NT2/D1 (cell line): ENCODE data around the gene DTNB.

Source experiments
- DNase-seq: peaks from one replicate; pipeline ENCODE4 v3.0.0-alpha.2; 2011; ENCODE audit warnings: low read depth, low spot score
- H3K27me3 ChIP-seq: 2 replicates; pipeline ENCODE4 v1.6.0; 2011; ENCODE audit warnings: mild to moderate bottlenecking; ENCODE audit not compliant: insufficient read length, insufficient read depth
- H3K36me3 ChIP-seq: 2 replicates; pipeline ENCODE4 v1.6.1; 2011; ENCODE audit warnings: mild to moderate bottlenecking, low read length, mixed read lengths; ENCODE audit not compliant: insufficient read depth, insufficient read length
- H3K4me1 ChIP-seq: 2 replicates; pipeline ENCODE4 v1.5.1; 2011; ENCODE audit not compliant: insufficient read depth, insufficient read length
- H3K4me3 ChIP-seq: 2 replicates; pipeline ENCODE4 v1.5.1; 2011; ENCODE audit warnings: low read depth; ENCODE audit not compliant: insufficient read length
- H3K9ac ChIP-seq: 2 replicates; pipeline ENCODE4 v1.6.0; 2011; ENCODE audit warnings: low read depth; ENCODE audit not compliant: insufficient read length
- H3K9me3 ChIP-seq: 2 replicates; pipeline ENCODE4 v1.5.1; 2011; ENCODE audit warnings: mild to moderate bottlenecking, low read length; ENCODE audit not compliant: insufficient read depth
- SUZ12 ChIP-seq: IDR thresholded peaks from 2 replicates; pipeline ENCODE4 v1.6.1; 2011; ENCODE audit not compliant: insufficient read length, insufficient read depth; ENCODE audit errors: extremely low read depth
- YY1 ChIP-seq: IDR thresholded peaks from 2 replicates; pipeline ENCODE4 v1.6.1; 2011; ENCODE audit not compliant: insufficient read length, insufficient read depth
- ZNF274 ChIP-seq: IDR thresholded peaks from 2 replicates; pipeline ENCODE4 v1.6.1; 2011; ENCODE audit warnings: mild to moderate bottlenecking, low read depth, low read length

The DTNB gene

DNA sequence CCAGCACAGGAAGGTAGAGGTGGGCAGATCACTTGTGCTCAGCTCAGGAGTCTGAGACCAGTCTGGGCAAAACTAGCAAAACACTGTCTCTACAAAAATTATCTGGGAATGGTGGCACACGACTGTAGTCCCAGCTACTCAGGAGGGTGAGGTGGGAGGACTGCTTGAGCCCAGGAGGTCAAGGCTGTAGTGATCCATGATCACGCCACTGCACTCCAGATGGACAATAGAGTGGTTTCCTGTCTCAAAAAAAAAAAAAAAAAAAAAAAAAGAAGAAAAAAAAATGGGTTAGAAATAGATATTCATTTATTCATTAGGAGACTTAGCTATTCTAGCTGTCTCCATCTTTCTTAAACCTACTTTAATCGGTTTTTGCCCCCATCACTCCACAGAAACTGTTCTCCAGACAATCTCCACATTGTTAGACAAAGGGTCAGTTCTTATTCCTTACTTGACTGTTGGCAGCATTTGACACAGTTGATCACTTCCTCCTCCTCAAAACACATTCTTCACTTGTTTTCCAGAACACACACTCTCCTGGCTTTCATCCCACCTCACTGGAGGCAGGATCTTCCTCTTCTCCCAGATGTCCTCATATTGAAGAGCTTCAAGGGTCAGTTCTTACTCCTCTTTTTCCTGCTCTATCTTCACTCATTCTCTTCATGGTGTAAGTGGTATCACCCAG, 103.1 kb downstream of the DTNB start:
- Histone ChIP-seq H3K4me3 (no peak overlapping the region), H3K27me3 (no peaks in the 10 kb centered on the region), H3K9ac (no peak overlapping the region), H3K9me3 (no peaks in the 10 kb centered on the region), H3K36me3 (peaks cover 2% of the 10 kb centered on the region), H3K4me1 (no peaks in the 10 kb centered on the region)
- TF ChIP-seq ZNF274 (no peak), SUZ12 (no peak), YY1 (no peak)
- DNase-seq: no peak

DNA sequence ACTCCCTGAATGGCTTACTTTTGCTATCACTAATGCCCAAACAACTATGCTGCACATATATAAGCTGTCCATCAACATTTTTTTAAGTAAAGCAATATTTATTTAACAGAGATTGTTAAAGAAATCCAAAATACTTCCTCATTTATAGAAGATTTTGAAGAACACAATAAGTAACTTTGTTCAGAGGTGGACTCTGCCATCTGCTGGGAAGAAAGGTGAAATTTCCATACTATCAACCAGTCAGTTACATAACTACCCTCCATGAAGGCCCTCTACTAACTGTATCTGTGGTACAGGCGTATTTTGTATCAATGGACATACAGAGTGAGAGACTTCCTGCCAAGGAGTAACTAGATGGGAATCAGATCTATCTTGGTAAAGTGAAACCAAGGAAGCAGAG, 106.0 kb downstream of the DTNB start:
- no peaks in the 10 kb centered on the region for H3K9me3 ChIP-seq
- H3K9ac ChIP-seq: no peak overlapping the region
- no peak overlapping the region for H3K4me3 ChIP-seq
- no peaks in the 10 kb centered on the region for H3K27me3 ChIP-seq
- TF ChIP-seq SUZ12: no peak
- no peak for DNase-seq
- no peaks in the 10 kb centered on the region for H3K36me3 ChIP-seq
- no peaks in the 10 kb centered on the region for H3K4me1 ChIP-seq

DNA sequence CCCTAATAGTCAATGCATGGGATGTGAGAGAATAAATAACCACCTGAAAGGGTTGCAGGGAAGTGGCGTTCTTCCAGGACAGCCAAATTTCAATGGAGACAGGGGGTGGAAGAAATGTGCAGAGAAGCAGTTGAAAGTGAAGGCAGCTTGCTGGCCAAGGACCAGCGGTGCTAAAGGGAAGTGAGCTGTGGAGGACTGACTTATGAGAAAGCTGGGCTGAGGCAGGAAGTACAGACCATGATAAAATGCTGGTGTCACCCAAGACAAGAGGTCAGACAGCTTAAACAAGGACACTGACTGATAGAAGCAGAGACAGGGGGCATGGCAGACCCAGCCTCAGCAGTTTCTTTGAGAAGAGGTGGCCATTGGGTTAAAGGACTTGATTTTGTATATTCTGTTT, 106.7 kb downstream of the DTNB start:
- Histone ChIP-seq H3K9ac (no peak overlapping the region), H3K36me3 (no peaks in the 10 kb centered on the region), H3K4me1 (no peaks in the 10 kb centered on the region), H3K4me3 (no peak overlapping the region), H3K27me3 (no peaks in the 10 kb centered on the region), H3K9me3 (no peaks in the 10 kb centered on the region)
- DNase-seq: no peak
- TF ChIP-seq YY1 (no peak), ZNF274 (no peak), SUZ12 (no peak)

DNA sequence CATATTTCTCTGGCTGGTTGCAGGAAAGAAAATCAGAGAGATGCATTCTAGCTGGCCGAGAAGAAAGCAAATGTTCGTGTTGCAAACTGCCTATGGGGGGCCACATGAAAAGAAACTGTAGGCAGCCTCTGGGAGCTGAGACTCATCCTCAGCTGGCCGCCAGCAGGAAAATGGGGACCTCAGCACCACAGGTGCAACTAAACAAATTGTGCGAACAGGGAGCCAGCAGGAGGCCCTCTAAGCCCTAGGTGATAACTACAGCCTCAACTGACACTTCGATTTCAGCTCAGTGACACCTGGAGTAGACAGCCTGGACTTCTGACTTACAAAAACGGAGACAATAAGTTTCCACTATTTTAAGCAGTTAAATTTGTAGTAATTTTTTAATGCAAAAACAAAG, 107.3 kb downstream of the DTNB start:
- Histone ChIP-seq H3K27me3 (no peaks in the 10 kb centered on the region), H3K4me1 (no peaks in the 10 kb centered on the region), H3K4me3 (no peak overlapping the region), H3K36me3 (no peaks in the 10 kb centered on the region), H3K9ac (no peak overlapping the region), H3K9me3 (no peaks in the 10 kb centered on the region)
- DNase-seq: no peak
- TF ChIP-seq ZNF274: no peak
- no peak for TF ChIP-seq YY1
- no peak for TF ChIP-seq SUZ12

DNA sequence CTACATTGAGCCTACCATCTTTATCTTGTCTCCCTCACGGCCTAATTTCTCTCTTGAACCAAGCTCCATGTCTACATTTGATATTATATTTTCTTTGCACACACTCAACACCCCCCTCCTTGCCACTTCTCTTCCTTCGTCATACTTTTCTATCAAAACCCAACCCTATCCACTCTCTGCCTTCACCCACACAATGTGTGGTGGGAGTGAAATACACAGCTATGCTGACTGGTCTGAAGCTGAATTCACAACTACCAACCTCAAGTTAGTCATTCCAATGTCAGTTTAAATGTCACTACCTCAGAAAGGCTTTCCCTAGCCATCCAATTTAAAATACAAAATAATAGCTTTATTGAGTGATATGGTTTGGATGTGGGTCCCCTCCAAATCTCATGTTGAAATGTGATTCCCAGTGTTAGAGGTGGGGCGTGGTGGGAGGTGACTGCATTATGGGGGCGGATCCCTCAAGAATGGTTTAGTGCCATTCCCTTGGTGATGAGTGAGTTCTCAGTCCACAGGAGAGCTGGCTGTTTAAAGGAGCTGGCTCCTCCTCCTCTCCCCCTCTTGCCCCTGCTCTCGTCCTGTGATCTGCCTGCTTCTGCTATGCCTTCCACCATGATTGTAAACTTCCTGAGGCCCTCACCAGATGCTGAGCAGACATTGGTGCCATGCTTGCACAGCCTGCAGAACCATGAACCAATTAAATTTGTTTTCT, 112.1 kb downstream of the DTNB start:
- Histone ChIP-seq H3K4me3 (no peak overlapping the region), H3K36me3 (no peaks in the 10 kb centered on the region), H3K9ac (no peak overlapping the region), H3K9me3 (no peaks in the 10 kb centered on the region), H3K4me1 (no peaks in the 10 kb centered on the region), H3K27me3 (no peaks in the 10 kb centered on the region)
- no peak for DNase-seq
- TF ChIP-seq SUZ12 (no peak), YY1 (no peak), ZNF274 (no peak)

DNA sequence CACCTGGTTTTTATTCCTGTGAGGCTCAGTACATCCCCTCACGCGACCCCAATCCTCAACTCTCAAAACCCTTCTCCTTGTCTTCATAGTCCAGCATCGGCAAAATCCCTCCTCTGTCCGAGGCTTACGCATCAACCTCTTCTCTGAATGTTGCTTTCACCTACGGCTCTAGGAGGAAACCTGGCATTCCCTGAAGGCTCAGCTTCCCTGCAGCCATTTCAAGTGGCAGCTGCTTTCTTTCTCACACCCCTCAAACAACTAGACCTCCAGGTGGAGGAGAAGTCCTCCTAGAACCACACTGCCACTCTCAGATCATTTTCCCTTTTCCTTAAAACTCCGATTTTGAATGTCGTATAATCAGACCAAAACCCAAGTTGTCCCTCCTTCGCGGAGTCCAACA, 114.2 kb downstream of the DTNB start:
- Histone ChIP-seq H3K4me1 (no peaks in the 10 kb centered on the region), H3K27me3 (no peaks in the 10 kb centered on the region), H3K9ac (no peak overlapping the region), H3K4me3 (no peak overlapping the region), H3K36me3 (no peaks in the 10 kb centered on the region), H3K9me3 (no peaks in the 10 kb centered on the region)
- no peak for DNase-seq
- TF ChIP-seq SUZ12: no peak
- TF ChIP-seq ZNF274: no peak
- no peak for TF ChIP-seq YY1

DNA sequence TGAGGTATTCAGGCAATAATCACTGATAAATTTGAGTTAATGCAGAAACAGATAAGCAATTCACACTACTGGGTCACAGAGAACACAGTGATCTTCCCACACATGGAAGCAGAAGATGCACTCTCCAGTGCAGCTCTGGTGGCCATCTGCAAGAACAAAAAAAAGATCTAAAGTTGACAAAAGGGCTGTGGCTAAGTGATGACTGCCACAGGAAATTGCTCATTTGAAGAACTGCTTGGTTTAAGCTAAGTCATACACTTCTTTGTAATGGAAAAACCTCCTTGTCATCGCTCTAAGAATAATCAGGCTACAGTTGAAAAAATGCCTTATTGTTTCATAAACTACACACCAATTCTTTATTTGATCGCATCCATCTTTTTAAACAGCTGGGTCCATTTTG, 115.1 kb downstream of the DTNB start:
- H3K4me1 ChIP-seq: no peaks in the 10 kb centered on the region
- H3K9me3 ChIP-seq: no peaks in the 10 kb centered on the region
- H3K27me3 ChIP-seq: no peaks in the 10 kb centered on the region
- TF ChIP-seq ZNF274 (no peak), SUZ12 (no peak), YY1 (no peak)
- DNase-seq: peak; percentile 70
- no peak overlapping the region for H3K4me3 ChIP-seq
- no peak overlapping the region for H3K9ac ChIP-seq
- no peaks in the 10 kb centered on the region for H3K36me3 ChIP-seq
